Measurements from ENCODE around the gene GRIK3. TPM values are rescaled to one million over a fixed set of nuclear protein-coding genes. Genes with fewer than 3 reads are reported as not detected.

The GRIK3 gene
- total and polyA plus RNA-seq, 3 donors from 2014 or later, result 0.99 to 6.3 (median 3.1) TPM

DNA sequence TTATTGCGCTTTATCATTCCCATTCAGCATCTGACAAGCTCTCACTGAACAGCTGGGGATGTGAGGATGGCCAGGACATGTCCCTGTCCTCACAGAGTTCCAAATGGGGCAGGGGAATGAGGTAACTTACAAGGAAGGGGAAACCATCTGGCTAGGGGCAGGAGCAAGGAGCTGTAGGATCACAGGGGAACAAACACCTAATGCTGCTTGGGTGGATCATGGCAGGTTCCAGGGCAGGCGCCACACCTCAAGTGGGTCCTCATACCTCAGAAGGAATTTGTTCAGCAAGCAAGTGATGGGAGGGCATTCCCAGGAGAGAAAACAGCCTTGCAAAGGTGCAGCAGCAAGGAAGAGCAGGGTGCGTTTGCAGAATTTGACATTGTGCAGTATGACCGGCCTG, 35.1 kb upstream of the GRIK3 start:
- DNase-seq, result no peak
- Histone ChIP-seq H3K4me1 (no peaks in the 10 kb centered on the region), H3K9me3 (no peaks in the 10 kb centered on the region), H3K27ac (no peak overlapping the region), H3K36me3 (ENCODE audit: low read depth, missing control alignments) (no peaks in the 10 kb centered on the region), H3K4me3 (no peak overlapping the region), H3K27me3 (no peaks in the 10 kb centered on the region)
- intact Hi-C loops (cut with DNase I; ENCODE audit: low total_unique reads), result no loop called here
- WGBS, 2 donors, result 87 to 92% methylated on average over 4 of the region's 4 CpGs
- TF ChIP-seq POLR2A (IDR thresholded peaks at IDR 0.05), result no peak
- TF ChIP-seq, protein P1, sequence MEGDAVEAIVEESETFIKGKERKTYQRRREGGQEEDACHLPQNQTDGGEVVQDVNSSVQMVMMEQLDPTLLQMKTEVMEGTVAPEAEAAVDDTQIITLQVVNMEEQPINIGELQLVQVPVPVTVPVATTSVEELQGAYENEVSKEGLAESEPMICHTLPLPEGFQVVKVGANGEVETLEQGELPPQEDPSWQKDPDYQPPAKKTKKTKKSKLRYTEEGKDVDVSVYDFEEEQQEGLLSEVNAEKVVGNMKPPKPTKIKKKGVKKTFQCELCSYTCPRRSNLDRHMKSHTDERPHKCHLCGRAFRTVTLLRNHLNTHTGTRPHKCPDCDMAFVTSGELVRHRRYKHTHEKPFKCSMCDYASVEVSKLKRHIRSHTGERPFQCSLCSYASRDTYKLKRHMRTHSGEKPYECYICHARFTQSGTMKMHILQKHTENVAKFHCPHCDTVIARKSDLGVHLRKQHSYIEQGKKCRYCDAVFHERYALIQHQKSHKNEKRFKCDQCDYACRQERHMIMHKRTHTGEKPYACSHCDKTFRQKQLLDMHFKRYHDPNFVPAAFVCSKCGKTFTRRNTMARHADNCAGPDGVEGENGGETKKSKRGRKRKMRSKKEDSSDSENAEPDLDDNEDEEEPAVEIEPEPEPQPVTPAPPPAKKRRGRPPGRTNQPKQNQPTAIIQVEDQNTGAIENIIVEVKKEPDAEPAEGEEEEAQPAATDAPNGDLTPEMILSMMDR (IDR thresholded peaks at IDR 0.05), result no peak

DNA sequence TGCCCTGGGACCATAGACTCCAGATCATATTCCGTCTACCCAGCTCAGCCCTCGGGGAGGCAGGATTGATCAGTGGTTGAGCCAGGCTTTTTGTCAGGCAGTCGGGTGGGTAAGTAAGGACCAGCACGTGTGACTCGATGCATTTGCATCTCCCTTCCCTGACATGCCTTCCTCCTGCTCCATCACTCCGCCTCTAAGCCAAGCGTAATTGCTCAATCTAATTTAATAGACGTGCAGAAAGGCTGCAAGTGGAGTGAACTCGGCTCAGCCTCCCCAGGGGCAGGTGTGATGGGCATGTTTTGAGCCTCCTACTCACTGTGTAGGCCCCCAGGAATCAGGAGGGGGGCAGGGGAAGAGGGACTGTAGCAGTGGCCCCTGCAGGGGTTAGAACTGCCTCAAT, 34.6 kb upstream of the GRIK3 start:
- DNase-seq, result no peak
- Histone ChIP-seq H3K36me3 (ENCODE audit: low read depth, missing control alignments) (no peaks in the 10 kb centered on the region), H3K27ac (no peak overlapping the region), H3K4me1 (no peaks in the 10 kb centered on the region), H3K9me3 (no peaks in the 10 kb centered on the region), H3K4me3 (no peak overlapping the region), H3K27me3 (no peaks in the 10 kb centered on the region)
- intact Hi-C loops (cut with DNase I; ENCODE audit: low total_unique reads), result no loop called here
- 61 to 67% methylated on average over 9 of the region's 9 CpGs for WGBS, 2 donors
- TF ChIP-seq, protein P1 (IDR thresholded peaks at IDR 0.05), result no peak
- TF ChIP-seq POLR2A (IDR thresholded peaks at IDR 0.05), result no peak

DNA sequence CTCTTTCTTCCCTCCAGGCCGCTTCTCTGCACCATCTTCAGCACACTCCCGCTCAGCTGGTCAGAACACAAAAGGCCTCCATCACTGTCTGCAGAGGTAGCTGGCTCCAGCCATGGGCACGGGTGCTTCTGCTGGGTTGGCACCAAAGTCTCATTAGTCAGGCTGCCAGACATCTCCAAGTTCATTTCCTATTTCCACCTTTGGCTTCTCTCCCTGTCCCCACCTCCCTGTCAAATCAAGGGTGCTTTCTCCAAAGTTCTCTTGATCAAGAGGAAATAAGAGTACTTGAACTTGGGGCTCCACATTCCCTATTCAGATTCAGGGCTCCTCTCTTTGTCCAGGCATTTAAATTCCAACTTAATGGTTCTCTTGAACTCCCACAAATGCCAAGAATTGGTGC, 33.9 kb upstream of the GRIK3 start:
- Histone ChIP-seq H3K36me3 (ENCODE audit: low read depth, missing control alignments) (no peaks in the 10 kb centered on the region), H3K4me3 (no peak overlapping the region), H3K27ac (no peak overlapping the region), H3K27me3 (no peaks in the 10 kb centered on the region), H3K4me1 (no peaks in the 10 kb centered on the region), H3K9me3 (no peaks in the 10 kb centered on the region)
- DNase-seq, result no peak
- intact Hi-C loops (cut with DNase I; ENCODE audit: low total_unique reads), result no loop called here
- 91 to 97% methylated on average over 3 of the region's 3 CpGs for WGBS, 2 donors
- no peak for TF ChIP-seq POLR2A (IDR thresholded peaks at IDR 0.05)
- TF ChIP-seq, protein P1 (IDR thresholded peaks at IDR 0.05), result no peak

DNA sequence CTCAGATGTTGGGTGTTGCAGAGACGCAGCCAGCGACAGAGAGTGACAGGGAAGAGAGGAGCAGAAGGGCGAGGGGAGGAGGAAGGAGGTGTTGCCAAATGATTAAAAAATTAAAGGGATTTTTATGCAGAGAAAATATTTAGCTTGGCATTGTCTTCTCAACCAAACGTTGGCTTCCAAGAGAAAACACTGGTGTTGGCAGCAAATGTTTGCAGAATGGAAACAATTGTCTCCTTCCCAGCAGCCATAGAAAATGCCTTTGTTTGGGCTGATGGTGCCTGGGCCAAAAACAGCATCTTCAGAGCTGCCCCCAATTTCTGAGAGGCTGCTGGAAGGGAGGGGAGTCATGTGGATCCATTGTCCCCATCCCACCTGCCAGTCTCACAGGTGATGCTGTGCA, 29.7 kb upstream of the GRIK3 start:
- DNase-seq, result no peak
- H3K36me3 ChIP-seq (ENCODE audit: low read depth, missing control alignments), result no peaks in the 10 kb centered on the region
- no peaks in the 10 kb centered on the region for H3K4me1 ChIP-seq
- no peaks in the 10 kb centered on the region for H3K27me3 ChIP-seq
- H3K9me3 ChIP-seq, result no peaks in the 10 kb centered on the region
- no peak overlapping the region for H3K27ac ChIP-seq
- 51 to 54% methylated on average over 4 of the region's 4 CpGs for WGBS, 2 donors
- intact Hi-C loops (cut with DNase I; ENCODE audit: low total_unique reads), result no loop called here
- TF ChIP-seq POLR2A (IDR thresholded peaks at IDR 0.05), result no peak
- TF ChIP-seq, protein P1 (IDR thresholded peaks at IDR 0.05), result no peak
- no peak overlapping the region for H3K4me3 ChIP-seq

DNA sequence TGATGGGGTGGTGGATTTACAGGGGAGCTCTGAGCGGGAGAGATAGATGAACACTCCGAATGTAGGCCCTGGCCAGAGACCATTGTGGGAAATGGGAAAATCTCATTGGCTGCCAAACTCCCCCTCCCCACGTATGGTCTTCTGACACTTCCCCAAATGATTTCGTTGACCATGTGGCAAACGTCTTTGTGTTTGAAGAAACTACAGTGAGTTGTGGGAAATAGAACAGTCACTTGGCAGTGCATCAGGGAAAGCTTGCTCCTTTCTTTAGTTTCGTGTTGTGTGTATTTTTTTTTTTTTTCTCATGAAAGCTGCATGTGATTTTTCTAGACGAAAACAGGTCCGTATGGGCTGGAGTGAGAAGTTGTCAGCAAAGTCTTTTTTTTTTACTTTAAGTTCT, 25.0 kb upstream of the GRIK3 start:
- WGBS, 2 donors, result 58 to 72% methylated on average over 8 of the region's 8 CpGs
- H3K9me3 ChIP-seq, result no peaks in the 10 kb centered on the region
- H3K36me3 ChIP-seq (ENCODE audit: low read depth, missing control alignments), result no peaks in the 10 kb centered on the region
- H3K27me3 ChIP-seq, result no peaks in the 10 kb centered on the region
- DNase-seq, result no peak
- no peak overlapping the region for H3K27ac ChIP-seq
- no peak overlapping the region for H3K4me3 ChIP-seq
- TF ChIP-seq, protein P1 (IDR thresholded peaks at IDR 0.05), result no peak
- TF ChIP-seq POLR2A (IDR thresholded peaks at IDR 0.05), result no peak
- intact Hi-C loops (cut with DNase I; ENCODE audit: low total_unique reads), result no loop called here
- no peaks in the 10 kb centered on the region for H3K4me1 ChIP-seq
